ENCODE data around the gene PEX14.
A peak's percentile ranks its signal among the peaks of the same experiment; 100 is the strongest.
"Not testable (repeated sequence)": the region's sequence is repeated elsewhere in the genome, so short reads cannot be mapped to it uniquely, and the experiment has no call there.

PEX14 gene

DNA sequence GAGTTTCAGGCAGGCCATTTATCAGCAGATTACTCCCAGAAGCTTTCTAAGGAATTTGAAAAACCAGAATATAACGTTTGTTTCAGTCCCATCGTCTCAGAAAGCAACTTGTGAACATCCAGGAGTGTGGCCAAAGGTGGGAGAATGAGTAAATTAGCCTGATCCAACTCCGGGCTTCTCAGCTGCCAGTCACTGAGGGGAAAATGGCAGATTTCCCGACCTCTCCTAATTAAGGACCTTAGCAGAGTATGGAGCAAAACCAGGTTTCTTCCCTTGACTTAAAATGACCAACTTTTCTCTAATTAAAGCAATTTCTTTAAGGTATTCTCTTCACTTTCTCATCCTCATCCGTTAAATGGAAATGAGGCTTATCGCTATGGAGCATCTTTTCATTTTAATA is 23.9 kb upstream of the PEX14 start:
- DNase-seq (ENCODE audit: low spot score) = no peak

DNA sequence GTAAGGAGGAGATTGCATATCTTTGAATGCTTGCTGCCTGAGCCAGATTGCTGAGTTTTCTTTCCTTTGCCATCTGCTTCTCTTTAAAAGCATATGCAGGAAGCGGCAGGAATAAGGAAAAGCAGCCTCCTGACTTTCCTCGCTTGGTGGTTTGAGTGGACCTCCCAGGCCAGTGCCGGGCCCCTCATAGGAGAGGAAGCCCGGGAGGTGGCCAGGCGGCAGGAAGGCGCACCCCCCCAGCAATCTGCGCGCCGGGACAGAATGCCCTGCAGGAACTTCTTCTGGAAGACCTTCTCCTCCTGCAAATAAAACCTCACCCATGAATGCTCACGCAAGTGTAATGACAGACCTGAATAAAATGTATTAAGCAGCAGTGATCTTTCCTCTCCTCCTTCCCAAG is 23.5 kb upstream of the PEX14 start:
- DNase-seq (ENCODE audit: low spot score) = no peak

GRCh38 chr1:10456048-10456447 is 18.7 kb upstream of the PEX14 start:
- no peak for DNase-seq (ENCODE audit: low spot score)

GRCh38 chr1:10456661-10457060 is 18.1 kb upstream of the PEX14 start:
- no peak for DNase-seq (ENCODE audit: low spot score)

GRCh38 chr1:10457462-10457861 is 17.3 kb upstream of the PEX14 start:
- not testable (repeated sequence) for DNase-seq (ENCODE audit: low spot score)

DNA sequence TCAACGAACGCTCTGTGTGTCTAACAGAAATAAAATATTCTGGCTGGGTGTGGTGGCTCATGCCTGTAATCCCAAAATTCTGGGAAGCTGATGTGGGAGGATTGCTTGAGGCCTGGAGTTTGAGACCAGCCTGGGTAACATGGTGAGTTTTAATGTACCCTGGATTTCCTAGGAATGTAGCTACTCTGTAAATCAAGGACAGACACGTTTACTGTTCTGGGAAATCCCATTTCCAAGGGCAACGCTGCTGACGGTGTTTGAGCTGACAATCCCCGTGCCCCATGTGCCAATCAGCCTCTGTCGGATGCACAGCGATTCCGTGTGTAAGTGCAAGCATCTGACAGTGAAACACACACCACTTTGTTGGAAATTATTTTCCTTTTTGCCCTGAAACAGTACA is 16.9 kb upstream of the PEX14 start:
- DNase-seq (ENCODE audit: low spot score) = no peak

GRCh38 chr1:10459184-10459583 is 15.6 kb upstream of the PEX14 start:
- DNase-seq (ENCODE audit: low spot score) = no peak

DNA sequence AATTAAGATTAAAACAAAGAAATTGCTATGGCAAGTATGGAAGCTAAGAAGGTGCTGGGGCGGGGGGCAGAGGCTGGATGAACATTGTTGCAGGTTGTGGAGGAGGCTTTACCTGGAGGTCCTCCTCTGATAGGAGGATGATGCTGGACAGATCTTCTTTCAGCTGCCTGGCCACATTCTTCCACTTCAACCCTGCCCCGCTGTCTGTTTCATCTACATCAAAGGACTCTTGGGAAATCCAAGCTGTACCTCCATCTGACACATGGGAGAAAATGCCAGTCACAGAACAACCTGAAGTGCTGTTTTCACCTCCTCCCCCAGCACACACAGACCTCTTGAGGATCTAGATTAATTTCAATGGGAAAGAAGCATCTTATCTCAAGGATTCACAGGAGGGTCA is 7.7 kb upstream of the PEX14 start:
- DNase-seq (ENCODE audit: low spot score) = no peak

DNA sequence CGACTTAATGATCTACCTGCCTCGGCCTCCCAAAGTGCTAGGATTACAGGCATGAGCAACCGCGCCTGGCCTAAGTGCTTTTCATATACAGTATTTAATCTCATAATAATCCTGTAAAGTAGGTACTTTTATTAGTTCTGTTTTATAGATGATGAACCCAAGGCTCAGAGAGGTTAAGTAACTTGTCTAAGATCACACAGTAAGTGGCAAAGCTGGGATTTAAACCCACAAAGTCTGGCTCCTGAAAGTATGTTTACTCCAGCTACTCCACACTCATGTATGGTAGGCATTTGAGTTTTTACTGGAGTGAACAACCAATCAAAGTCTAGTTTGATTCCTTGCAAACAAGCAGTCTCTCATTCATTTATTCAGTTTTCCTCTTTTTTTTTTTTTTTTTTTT is 4.7 kb upstream of the PEX14 start:
- no peak for DNase-seq (ENCODE audit: low spot score)

DNA sequence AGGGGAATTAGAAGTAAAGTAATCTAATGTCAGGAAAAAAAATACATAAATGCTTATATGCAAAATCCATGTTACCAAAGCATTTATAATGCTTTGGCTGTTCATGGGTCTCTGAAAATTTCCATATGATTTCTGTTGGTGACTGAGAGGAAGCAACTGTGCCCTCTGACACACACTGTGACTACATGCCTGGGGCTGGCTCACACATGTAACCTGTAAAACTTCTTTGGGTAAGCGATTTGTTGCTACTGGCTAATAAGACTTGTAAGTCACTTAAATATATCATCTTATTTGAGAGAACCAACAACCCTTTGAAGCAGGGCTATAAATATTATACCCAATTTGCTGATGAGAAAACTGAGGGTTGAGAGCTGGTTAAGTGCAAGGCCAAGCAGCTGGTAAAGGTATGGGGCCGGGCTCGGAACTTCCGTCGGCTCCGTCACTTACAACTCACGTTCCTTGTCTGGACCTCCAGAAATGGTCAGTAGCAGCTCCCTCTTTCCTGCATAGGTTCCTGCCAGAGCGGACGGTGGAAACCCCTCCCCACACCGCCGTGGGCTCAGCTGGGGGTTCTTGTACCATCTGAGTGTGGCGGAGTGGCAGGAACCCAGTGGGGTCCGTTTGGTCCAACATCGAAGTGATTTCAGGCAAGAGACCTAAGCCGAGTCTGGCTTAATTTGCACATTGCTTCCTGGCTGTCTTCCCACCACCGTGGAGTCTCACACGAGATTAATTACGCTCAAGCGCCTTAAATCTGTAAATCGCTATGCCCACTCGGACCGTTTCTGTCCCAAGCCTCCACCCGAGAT is 3.1 kb upstream of the PEX14 start:
- DNase-seq (ENCODE audit: low spot score) = no peak

DNA sequence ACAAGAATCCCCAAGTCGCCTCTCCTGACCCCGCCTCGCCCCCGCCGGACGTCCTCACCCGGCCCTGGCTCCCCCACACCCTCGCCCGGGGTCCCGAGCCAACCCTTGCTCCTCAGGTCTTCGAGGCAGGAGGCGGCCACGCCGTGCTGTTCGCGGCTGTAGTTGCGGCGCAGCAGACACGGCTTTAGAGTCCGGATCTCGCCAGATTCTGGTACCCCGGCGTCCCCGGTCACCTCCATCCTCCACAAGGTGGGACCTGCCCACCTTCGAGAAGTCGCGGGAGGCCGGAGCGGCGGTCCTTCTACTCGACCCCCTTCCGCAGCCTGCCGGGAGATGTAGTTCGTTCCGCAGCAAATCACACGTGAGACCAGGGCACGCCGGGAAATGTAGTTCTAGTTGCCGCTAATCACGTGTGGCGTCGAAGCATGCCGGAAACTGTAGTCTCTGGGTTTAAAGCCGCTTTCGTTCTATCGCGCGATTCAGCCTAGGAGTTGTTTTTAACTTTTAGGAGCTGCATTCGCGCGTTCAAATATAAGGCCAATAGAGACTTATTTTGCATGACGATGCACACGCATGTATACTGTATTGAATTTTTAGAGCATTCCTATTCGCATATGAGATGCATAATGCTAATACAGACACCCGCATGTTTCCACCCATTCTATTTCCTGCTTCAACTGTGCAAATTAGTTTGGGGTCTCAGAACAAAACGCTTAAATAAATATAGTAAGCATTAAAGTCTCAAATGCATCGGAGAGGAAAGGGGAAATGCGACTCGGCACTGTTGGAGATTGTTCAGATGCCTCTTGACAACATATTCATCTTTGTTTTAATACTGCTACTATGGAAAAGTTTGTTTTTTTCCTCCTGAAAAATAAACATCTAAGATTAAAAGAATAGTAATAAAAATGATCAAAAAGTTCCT is 2.3 kb upstream of the PEX14 start, which contains the start of gene DFFA:
DFFA (minus strand) TSS at position 310 of the 925 bp plus-strand sequence; CDS start at position 239, 71 bp downstream.
- peak; percentile 97 for DNase-seq (ENCODE audit: low spot score)

GRCh38 chr1:10473145-10473765 is 1.5 kb upstream of the PEX14 start:
- DNase-seq (ENCODE audit: low spot score) = no peak

- not testable (repeated sequence) for DNase-seq (ENCODE audit: low spot score)
Measured at GRCh38 chr1:10474309-10474612, 489 bp upstream of the PEX14 start.

GRCh38 chr1:10475510-10475909 is 760 bp downstream of the PEX14 start:
- DNase-seq (ENCODE audit: low spot score) = no peak

DNA sequence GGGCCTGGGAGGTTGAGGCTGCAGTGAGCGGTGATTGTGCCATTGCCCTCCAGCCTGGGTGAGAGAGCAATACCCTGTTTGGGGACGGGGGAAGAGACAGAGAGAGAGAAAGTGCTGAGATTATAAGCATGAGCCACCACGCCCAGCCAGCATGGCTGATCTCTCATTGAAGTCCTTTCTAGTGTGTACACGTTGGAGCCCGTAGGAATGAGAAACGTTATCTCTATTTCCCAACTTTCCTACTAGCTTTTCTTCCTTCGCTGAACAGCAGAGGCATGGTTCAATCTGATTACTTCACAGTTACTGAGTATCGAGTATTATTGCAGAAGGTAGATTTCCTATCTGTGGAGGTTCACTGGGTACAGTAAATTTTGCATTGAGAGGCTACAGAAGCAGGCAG is 4.5 kb downstream of the PEX14 start:
- no peak for DNase-seq (ENCODE audit: low spot score)

- DNase-seq (ENCODE audit: low spot score) = no peak
Measured at GRCh38 chr1:10480614-10481013, 5.9 kb downstream of the PEX14 start.

DNA sequence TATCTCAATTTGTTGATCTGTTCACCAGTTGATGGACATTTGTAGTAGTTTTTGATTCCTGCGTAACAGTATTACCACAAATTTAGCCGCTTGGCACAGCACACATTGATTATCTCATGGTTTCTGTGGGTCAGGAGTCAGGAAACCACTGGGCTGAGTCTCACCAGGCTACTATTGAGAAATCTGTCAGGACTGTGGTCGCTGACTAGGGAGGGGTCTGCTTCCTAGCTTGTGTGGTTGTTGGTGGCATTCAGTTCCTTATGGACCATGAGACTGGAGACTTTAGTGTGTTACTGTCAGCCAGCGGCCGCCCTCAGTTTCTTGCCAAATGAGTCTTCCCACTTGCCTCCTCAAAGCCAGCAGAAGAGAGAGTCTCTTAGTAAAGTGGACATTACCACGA is 9.8 kb downstream of the PEX14 start:
- DNase-seq (ENCODE audit: low spot score) = no peak

DNA sequence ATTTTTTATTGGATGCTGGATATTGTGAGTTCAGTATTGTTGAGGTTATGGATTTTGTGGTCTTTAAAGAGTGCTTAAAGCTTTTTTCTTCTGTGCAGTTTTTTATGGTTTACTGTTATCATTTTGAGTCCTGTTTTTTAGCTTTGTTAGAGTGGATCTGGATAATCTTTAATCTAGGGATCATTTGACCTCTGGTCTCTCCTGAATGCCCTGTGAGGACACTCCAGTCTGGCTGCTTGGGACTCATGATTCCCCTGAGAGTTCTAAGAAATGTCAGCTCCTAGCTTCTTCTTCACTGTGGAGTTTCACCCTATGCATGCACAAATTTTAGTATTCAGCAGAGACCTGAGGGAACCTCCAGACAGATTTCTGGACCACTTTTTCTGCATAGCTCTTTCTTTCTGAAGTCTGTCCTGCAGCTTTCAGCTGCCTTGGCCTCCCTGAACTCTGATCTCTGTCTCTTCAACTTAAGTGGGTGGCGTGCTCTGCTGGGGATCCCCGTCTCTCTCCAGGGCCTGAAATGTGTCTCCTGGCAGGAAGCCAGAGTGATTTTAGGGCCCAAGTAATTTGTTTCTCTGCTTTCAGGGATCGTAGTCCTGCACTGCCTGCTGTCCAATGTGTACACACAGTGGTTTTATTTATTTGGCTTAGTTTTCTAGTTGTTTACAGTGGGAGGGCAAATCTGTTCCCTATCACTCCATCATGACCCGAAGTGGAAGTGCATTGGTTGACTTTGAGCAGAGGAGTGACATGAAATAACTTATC is 14.7 kb downstream of the PEX14 start:
- no peak for DNase-seq (ENCODE audit: low spot score)

GRCh38 chr1:10490286-10490970 is 15.7 kb downstream of the PEX14 start:
- DNase-seq (ENCODE audit: low spot score) = no peak

DNA sequence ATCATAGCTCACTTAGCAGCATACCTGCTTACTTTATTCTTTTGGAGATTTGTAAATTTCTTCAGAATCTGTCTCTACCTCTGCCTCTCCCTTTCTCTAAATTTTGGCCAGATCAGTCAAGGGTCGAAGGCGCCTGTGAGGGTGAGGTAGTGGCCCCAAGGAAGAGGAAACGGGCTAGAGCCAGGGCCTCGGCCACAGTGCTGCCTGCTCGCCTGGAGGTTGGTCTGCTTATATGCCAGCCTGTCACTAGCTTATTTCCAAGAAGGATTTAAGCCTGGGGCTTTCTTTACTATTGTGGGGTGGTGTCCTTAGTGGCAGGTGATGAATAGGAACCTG is 19.6 kb downstream of the PEX14 start:
- DNase-seq (ENCODE audit: low spot score) = no peak

GRCh38 chr1:10494754-10495474 is 20.2 kb downstream of the PEX14 start:
- peak; percentile 82 for DNase-seq (ENCODE audit: low spot score)

Data from activated CD4-positive, alpha-beta T cell treated with anti-CD3 and anti-CD28 coated beads, Interleukin-2, Interleukin-4, amounts not matched to agents 100 ng/mL and 50 ng/mL, durations not matched to agents 16 hours and 8 hours (primary cell).